SH-SY5Y (cell line): ENCODE results near the gene UAP1L1.

Source experiments
- GATA2 ChIP-seq: IDR thresholded peaks from 2 replicates; pipeline ENCODE4 v1.6.1; 2011; ENCODE audit warnings: mild to moderate bottlenecking, low read depth, low read length
- GATA3 ChIP-seq: IDR thresholded peaks from 2 replicates; pipeline ENCODE4 v1.6.1; 2011; ENCODE audit warnings: low read depth, mild to moderate bottlenecking, low read length, moderate library complexity

DNA sequence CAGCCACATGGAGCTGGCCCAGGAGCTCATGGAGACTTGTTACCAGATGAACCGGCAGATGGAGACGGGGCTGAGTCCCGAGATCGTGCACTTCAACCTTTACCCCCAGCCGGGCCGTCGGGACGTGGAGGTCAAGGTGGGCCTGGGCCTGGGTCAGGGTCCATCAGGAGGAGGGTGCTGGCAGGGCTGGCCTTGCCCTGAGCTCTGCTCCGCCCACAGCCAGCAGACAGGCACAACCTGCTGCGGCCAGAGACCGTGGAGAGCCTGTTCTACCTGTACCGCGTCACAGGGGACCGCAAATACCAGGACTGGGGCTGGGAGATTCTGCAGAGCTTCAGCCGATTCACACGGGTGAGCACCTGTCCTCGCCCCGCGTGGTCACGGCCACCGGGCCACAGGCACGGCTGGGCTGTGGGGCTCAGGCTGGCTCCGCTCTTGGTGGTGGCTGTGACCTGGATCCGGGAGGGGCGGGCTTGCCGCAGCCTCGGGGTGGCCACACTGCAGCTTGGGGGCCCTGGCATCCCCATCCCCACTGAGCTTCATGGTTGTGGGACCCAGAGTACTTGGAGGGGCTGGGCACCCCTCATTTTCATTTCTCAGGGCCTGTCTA, 30.1 kb downstream of the UAP1L1 start:
- TF ChIP-seq GATA3 (no peak), GATA2 (no peak)
